Measurements from ENCODE around the gene KIAA0753.

GRCh38 chr17:6589266-6589946 lies 51.1 kb downstream of the KIAA0753 start:
- TF ChIP-seq CTCF (IDR thresholded peaks at IDR 0.05; ENCODE audit: low read length), result no peak
- TF ChIP-seq EZH2 (optimal IDR thresholded peaks at IDR 0.05; ENCODE audit: low read depth, low read length), result no peak

Measured in MM.1S (cell line).